PC-3 (cell line): ENCODE results near the gene ASMTL. TPM values are rescaled to one million over a fixed set of nuclear protein-coding genes. Genes with fewer than 3 reads are reported as not detected.
"Not testable (repeated sequence)": the region's sequence is repeated elsewhere in the genome, so short reads cannot be mapped to it uniquely, and the experiment has no call there.

Experiments
- ATAC-seq: fragments of 200-7000 bp; cut with Tn5 transposase; 2 replicates; pipeline ENCODE4 v1.9.1; 2020; ENCODE audit warnings: mild to moderate bottlenecking, moderate library complexity
- BruUV-seq: library from RNA; stranded (reverse); fragments of 400-500 nt; replicated peaks from 2 replicates; lab custom pipeline; 2021; lab: Mats Ljungman, UMichigan
- CTCF ChIA-PET: fragments of 300-600 bp; sonication (Branson Sonifier 250); formaldehyde crosslinking; loops from one replicate; lab custom pipeline; 2022; ENCODE audit warnings: antibody characterized with exemption; lab: Charles Lee
- POLR2A ChIA-PET: fragments of 300-600 bp; sonication (Branson Sonifier 250); formaldehyde crosslinking; loops from one replicate; lab custom pipeline; 2022; ENCODE audit warnings: antibody characterized with exemption; ENCODE audit not compliant: unreplicated experiment; lab: Charles Lee
- DNase-seq: peaks from one replicate; pipeline ENCODE4 v3.0.0-alpha.2; 2015
- H2AFZ ChIP-seq: fragments of 300-600 bp; sonication (generic); 2 replicates; pipeline ENCODE4 v1.6.0; 2016; ENCODE audit warnings: antibody characterized with exemption, low read length
- H3F3A ChIP-seq: fragments of 300-600 bp; sonication (generic); one replicate; pipeline ENCODE4 v1.6.0; 2017; ENCODE audit warnings: antibody characterized with exemption, low read length, control low read depth, mild to moderate bottlenecking; ENCODE audit not compliant: unreplicated experiment
- H3K27ac ChIP-seq: fragments of 300-600 bp; sonication (generic); 2 replicates; pipeline ENCODE4 v1.5.1; 2016; ENCODE audit warnings: mild to moderate bottlenecking, low read length
- H3K27me3 ChIP-seq: fragments of 300-600 bp; sonication (generic); 2 replicates; pipeline ENCODE4 v1.6.1; 2016; ENCODE audit warnings: low read length, mixed read lengths
- H3K36me3 ChIP-seq: fragments of 300-600 bp; sonication (generic); 2 replicates; pipeline ENCODE4 v1.6.1; 2016; ENCODE audit warnings: low read depth, mixed run types, low read length, mixed read lengths
- H3K4me1 ChIP-seq: fragments of 300-600 bp; sonication (generic); 2 replicates; pipeline ENCODE4 v1.5.1; 2016; ENCODE audit warnings: low read length; ENCODE audit not compliant: insufficient read depth
- H3K4me2 ChIP-seq: fragments of 300-600 bp; sonication (generic); 2 replicates; pipeline ENCODE4 v1.6.0; 2016; ENCODE audit warnings: low read length
- H3K4me3 ChIP-seq: fragments of 300-600 bp; sonication (generic); 2 replicates; pipeline ENCODE4 v1.5.1; 2016; ENCODE audit warnings: mild to moderate bottlenecking, low read length, mixed read lengths
- H3K79me2 ChIP-seq: fragments of 300-600 bp; sonication (generic); 2 replicates; pipeline ENCODE4 v1.6.1; 2017; ENCODE audit warnings: low read length, mixed read lengths
- H3K9ac ChIP-seq: fragments of 300-600 bp; sonication (generic); 2 replicates; pipeline ENCODE4 v1.6.0; 2016; ENCODE audit warnings: mild to moderate bottlenecking, low read length
- H3K9me2 ChIP-seq: fragments of 300-600 bp; sonication (generic); replicated peaks from 2 replicates; pipeline ENCODE4 v1.6.1; 2016; ENCODE audit warnings: mixed run types, low read length, mixed read lengths
- H3K9me3 ChIP-seq: fragments of 300-600 bp; sonication (generic); 2 replicates; pipeline ENCODE4 v1.6.1; 2016; ENCODE audit warnings: low read length, mixed read lengths
- H4K20me1 ChIP-seq: fragments of 300-600 bp; sonication (generic); 2 replicates; pipeline ENCODE4 v1.6.1; 2016; ENCODE audit warnings: low read length, mixed read lengths
- CTCF ChIP-seq: fragments of 300-600 bp; sonication (generic); conservative IDR thresholded peaks from 2 replicates; pipeline ENCODE4 v1.5.1; 2017; ENCODE audit warnings: antibody characterized with exemption, low read depth, mild to moderate bottlenecking, low read length
- EZH2 ChIP-seq: fragments of 300-600 bp; sonication (generic); IDR thresholded peaks from one replicate; pipeline ENCODE4 v1.6.1; 2017; ENCODE audit warnings: antibody characterized with exemption, mild to moderate bottlenecking, low read length; ENCODE audit not compliant: unreplicated experiment
- EZH2phosphoT487 ChIP-seq: fragments of 300-600 bp; sonication (generic); IDR thresholded peaks from 2 replicates; pipeline ENCODE4 v1.6.1; 2018; ENCODE audit warnings: mild to moderate bottlenecking, antibody characterized with exemption, low read length, borderline replicate concordance
- intact Hi-C: fragments of 100-400 bp; cut with micrococcal nuclease; formaldehyde crosslinking; loops from 2 replicates; pipeline ENCODE4 v1.9.0; 2023
- total RNA-seq: library from RNA; depleted of rRNA; stranded (reverse); fragments of >200 nt; gene quantifications from 2 replicates; pipeline ENCODE4 v1.2.3, GENCODE V29; 2014

The ASMTL gene
- total RNA-seq, 1 experiment from 2014 or later: 6.7 TPM

DNA sequence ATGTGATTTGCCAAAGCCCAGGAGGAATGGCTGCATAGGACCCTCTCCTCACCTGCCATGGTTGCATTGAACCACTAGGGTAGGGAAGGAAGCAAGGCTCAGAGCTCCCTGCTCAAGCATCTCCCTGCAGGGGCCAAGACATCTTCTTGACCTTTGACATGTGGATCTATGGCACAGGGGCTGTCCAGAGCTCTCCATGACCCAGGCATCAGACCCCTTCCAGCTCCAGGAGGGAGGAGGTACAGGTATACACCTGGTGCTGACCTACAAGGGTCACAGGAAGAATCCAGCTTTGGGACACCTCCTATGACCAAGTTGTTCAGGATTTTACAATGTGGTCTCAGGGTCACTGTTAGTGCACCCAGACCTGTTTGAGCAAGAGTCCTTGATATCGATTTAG, 23.2 kb upstream of the ASMTL start:
- ATAC-seq (no peak), DNase-seq (no peak)
- H4K20me1 ChIP-seq: no peaks in the 10 kb centered on the region
- H3K9me2 ChIP-seq: no peaks in the 10 kb centered on the region
- H3K27me3 ChIP-seq: no peaks in the 10 kb centered on the region
- no peaks in the 10 kb centered on the region for H3F3A ChIP-seq
- POLR2A ChIA-PET: no interaction called here
- no peak overlapping the region for H3K4me2 ChIP-seq
- no peak overlapping the region for H3K9ac ChIP-seq
- no peak overlapping the region for H3K27ac ChIP-seq
- no peaks in the 10 kb centered on the region for H3K79me2 ChIP-seq
- no TSS peak for BruUV-seq
- H3K36me3 ChIP-seq: no peaks in the 10 kb centered on the region
- CTCF ChIA-PET: no interaction called here
- intact Hi-C loops: no loop called here
- no peaks in the 10 kb centered on the region for H3K9me3 ChIP-seq
- H3K4me3 ChIP-seq: no peak overlapping the region
- TF ChIP-seq CTCF: no peak
- TF ChIP-seq EZH2phosphoT487: no peak
- TF ChIP-seq EZH2: no peak
- H3K4me1 ChIP-seq: no peaks in the 10 kb centered on the region
- H2AFZ ChIP-seq: no peak overlapping the region

DNA sequence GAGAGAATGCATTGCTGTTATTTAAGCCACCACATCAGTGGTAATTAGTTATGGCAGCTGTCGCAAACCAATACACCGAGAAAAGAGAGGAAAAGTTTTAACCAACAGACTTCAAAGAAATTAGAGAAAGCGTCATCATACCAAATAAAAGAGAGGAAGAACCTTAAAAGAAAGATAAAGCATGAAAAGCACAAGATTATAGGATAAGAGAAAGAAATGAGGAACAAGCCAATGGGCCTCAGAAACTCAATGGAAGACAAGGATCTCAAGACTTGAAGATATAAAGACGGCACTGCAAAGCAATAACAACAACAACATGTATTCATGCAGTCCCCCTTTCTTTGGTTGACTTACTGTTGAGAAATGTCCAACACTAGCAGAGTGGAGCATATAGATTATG, 22.8 kb upstream of the ASMTL start:
- no peaks in the 10 kb centered on the region for H3K27me3 ChIP-seq
- no peak for TF ChIP-seq EZH2phosphoT487
- TF ChIP-seq EZH2: no peak
- no peak for TF ChIP-seq CTCF
- H3K9me3 ChIP-seq: no peaks in the 10 kb centered on the region
- no peaks in the 10 kb centered on the region for H3K9me2 ChIP-seq
- POLR2A ChIA-PET: no interaction called here
- no peak for ATAC-seq
- H4K20me1 ChIP-seq: no peaks in the 10 kb centered on the region
- H3F3A ChIP-seq: no peaks in the 10 kb centered on the region
- no peak for DNase-seq
- no peaks in the 10 kb centered on the region for H3K4me1 ChIP-seq
- no peak overlapping the region for H3K4me3 ChIP-seq
- no peaks in the 10 kb centered on the region for H3K79me2 ChIP-seq
- H3K27ac ChIP-seq: no peak overlapping the region
- H3K36me3 ChIP-seq: no peaks in the 10 kb centered on the region
- no peak overlapping the region for H3K9ac ChIP-seq
- H3K4me2 ChIP-seq: no peak overlapping the region
- H2AFZ ChIP-seq: no peak overlapping the region
- BruUV-seq: no TSS peak
- CTCF ChIA-PET: no interaction called here
- intact Hi-C loops: no loop called here

- CTCF ChIA-PET, H3K36me3 ChIP-seq, H3K79me2 ChIP-seq, H3K4me3 ChIP-seq, H3K27ac ChIP-seq, H2AFZ ChIP-seq, H3K4me1 ChIP-seq, H3K9me2 ChIP-seq, H3K9ac ChIP-seq, H3K9me3 ChIP-seq, intact Hi-C loops, ATAC-seq, POLR2A ChIA-PET, H3F3A ChIP-seq, H3K4me2 ChIP-seq, BruUV-seq, H4K20me1 ChIP-seq, H3K27me3 ChIP-seq, DNase-seq: not testable (repeated sequence)
Observed at GRCh38 chrX:1474593-1474992, 21.9 kb upstream of the ASMTL start.
